ENCODE data around the gene BLZF1.
"Not testable (repeated sequence)": the region's sequence is repeated elsewhere in the genome, so short reads cannot be mapped to it uniquely, and the experiment has no call there.

BLZF1 gene

DNA sequence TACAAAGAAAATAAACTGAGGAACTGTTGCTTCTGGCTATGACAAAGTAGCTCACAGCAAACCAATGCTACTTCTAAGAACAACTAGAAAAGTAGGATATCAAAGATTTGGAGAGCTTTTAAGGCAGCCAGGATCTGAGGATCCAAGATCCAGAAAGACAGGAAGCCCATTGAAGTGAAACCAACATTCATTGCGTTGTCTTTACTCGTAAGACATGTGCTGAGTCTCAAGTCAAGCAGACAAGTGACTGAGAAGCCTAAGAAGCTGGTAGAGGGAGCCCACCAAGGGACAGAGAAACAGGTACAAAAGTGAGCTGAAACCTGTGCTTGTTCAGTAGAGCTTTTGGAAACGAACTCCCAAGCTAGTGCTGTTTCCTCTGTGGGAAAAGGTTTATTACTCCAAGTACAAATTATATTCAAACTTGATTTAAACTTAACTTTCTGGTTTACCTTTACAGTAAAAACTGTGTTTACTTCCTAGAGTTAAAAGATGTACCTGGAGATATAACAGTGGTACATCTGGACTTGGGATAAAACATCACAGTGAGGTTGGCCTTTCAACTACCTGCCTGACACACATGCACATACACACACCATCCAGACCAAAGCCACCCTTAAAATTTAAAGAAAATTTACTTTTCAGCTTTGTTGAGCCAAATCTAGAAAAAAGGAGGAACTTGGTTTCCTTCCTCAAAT, 41.6 kb upstream of the BLZF1 start:
- ChIA-PET POLR2A (no interaction called here), CTCF (interaction anchor here (0.9 to 1.1 kb wide), 2 partner anchors 22 to 25 kb away, joined by 3 to 4 read pairs; no protein-coding TSS in a partner anchor)
- no peak overlapping the region for H3K4me3 ChIP-seq (ENCODE audit: low read depth, low read length)
- no peak for DNase-seq (ENCODE audit: low read depth, low spot score)
- no peak for TF ChIP-seq CTCF (IDR thresholded peaks at IDR 0.05; ENCODE audit: insufficient read depth, low read length, missing control alignments)

DNA sequence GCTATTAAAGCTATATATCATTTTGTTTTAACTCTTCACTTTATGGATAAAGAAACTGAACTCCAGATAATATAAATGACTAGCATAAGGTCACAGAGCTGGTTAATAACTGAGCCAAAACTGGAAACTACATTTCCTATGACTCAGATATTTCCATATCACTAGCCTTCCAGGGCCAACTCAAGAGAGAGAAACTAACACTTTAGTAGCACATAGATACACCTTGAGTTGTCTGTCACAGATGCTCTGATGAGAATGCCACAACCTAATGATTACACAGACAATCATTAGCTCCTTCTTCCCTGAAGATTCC, 41.1 kb upstream of the BLZF1 start:
- no peak for TF ChIP-seq CTCF (IDR thresholded peaks at IDR 0.05; ENCODE audit: insufficient read depth, low read length, missing control alignments)
- no peak overlapping the region for H3K4me3 ChIP-seq (ENCODE audit: low read depth, low read length)
- DNase-seq (ENCODE audit: low read depth, low spot score), result no peak
- ChIA-PET CTCF (interaction anchor here (0.9 kb wide), 1 partner anchor 24 kb away, joined by 4 read pairs; no protein-coding TSS in a partner anchor), POLR2A (no interaction called here)

DNA sequence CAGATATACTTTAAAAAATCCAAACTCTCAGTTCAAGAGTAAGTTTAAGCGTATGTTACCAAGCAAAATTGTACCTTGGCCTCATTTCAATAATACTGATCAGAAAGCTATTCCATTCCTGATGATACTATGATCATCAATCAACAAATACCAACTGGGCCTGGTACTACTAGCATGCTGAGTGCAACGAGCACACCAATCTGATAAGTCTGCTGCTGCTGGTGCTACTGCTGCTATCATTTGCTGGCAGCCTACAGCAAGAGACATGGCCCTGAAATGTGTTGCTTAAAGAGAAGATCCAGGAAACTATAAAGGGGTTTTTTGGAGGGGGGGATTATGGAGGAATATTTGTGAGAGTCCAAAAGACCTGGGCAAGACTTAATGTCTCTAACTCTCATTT, 40.1 kb upstream of the BLZF1 start:
- no peak for TF ChIP-seq CTCF (IDR thresholded peaks at IDR 0.05; ENCODE audit: insufficient read depth, low read length, missing control alignments)
- ChIA-PET CTCF (interaction anchor here (1.1 kb wide), 1 partner anchor 725 kb away, joined by 3 read pairs; no protein-coding TSS in a partner anchor), POLR2A (no interaction called here)
- no peak for DNase-seq (ENCODE audit: low read depth, low spot score)
- H3K4me3 ChIP-seq (ENCODE audit: low read depth, low read length), result no peak overlapping the region

DNA sequence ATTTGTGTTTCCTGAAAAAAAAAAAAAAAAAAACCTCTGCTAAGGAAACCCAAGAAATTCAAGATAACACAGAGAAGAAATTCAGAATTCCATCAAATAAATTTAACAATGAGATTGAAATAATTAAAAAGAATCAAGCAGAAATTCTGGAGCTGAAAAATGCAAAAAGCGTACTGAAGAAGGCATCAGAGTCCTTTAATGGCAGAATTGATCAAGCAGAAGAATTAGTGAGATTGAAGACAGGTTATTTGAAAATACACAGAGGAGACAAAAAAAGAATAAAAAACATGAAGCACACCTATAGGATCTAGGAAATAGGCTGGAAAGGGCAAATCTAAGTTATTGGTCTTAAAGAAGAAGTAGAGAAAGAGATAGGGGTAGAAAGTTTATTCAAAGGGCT, 38.6 kb upstream of the BLZF1 start:
- no peak for TF ChIP-seq CTCF (IDR thresholded peaks at IDR 0.05; ENCODE audit: insufficient read depth, low read length, missing control alignments)

GRCh38 chr1:169330927-169331326, 37.1 kb upstream of the BLZF1 start:
- TF ChIP-seq CTCF (IDR thresholded peaks at IDR 0.05; ENCODE audit: insufficient read depth, low read length, missing control alignments), result no peak
- POLR2A ChIA-PET, result no interaction called here
- CTCF ChIA-PET, result no interaction called here
- DNase-seq (ENCODE audit: low read depth, low spot score), result no peak
- no peak overlapping the region for H3K4me3 ChIP-seq (ENCODE audit: low read depth, low read length)

More for the DNA sequence above, 38.6 kb upstream of the BLZF1 start:
- H3K4me3 ChIP-seq (ENCODE audit: low read depth, low read length), result no peak overlapping the region
- CTCF ChIA-PET, result no interaction called here
- DNase-seq (ENCODE audit: low read depth, low spot score), result no peak
- POLR2A ChIA-PET, result no interaction called here

- H3K4me3 ChIP-seq (ENCODE audit: low read depth, low read length); DNase-seq (ENCODE audit: low read depth, low spot score); POLR2A ChIA-PET: not testable (repeated sequence)
- CTCF ChIA-PET, result interaction anchor here (1.7 kb wide), 1 partner anchor 13 kb away, joined by 8 read pairs; no protein-coding TSS in a partner anchor
These were observed 33.3 kb upstream of the BLZF1 start for GRCh38 chr1:169334727-169335126.

GRCh38 chr1:169336947-169337715, 30.9 kb upstream of the BLZF1 start:
- POLR2A ChIA-PET, result not testable (repeated sequence)

More at GRCh38 chr1:169336947-169337715, 30.9 kb upstream of the BLZF1 start:
- DNase-seq (ENCODE audit: low read depth, low spot score); H3K4me3 ChIP-seq (ENCODE audit: low read depth, low read length): not testable (repeated sequence)
- CTCF ChIA-PET, result interaction anchor here (2.8 kb wide), 1 partner anchor 12 kb away, joined by 16 read pairs; no protein-coding TSS in a partner anchor

All from AG04449 (cell line).